HG03571 (cell line): ENCODE measurements around the gene TAF13.
"Not testable (repeated sequence)": the region's sequence is repeated elsewhere in the genome, so short reads cannot be mapped to it uniquely, and the experiment has no call there.

ENCODE experiments used
- ATAC-seq: cut with Tn5 transposase; IDR thresholded peaks from one replicate; pipeline ENCODE4 v1.9.1; 2021; ENCODE audit not compliant: unreplicated experiment

TAF13 gene

DNA sequence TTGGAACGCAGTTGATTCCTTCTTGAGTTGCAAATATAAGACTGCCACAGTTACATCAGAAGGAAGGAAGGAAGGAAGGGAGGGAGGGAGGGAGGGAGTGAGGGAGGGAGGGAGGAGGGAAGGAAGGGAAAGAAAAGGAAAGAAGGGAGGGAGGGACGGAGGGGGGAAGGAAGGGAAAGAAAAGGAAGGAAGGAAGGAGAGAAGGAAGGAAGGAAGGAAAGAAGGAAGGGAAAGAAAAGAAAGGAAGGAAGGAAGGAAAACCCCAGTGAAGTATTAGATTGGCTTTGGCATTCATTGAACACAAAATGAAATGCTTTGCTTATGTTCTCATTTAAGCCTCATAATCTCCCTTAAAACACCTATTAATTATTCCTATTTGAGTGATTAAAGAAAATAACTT is 27.5 kb downstream of the TAF13 start:
- no peak for ATAC-seq

GRCh38 chr1:109047339-109047738 is 28.5 kb downstream of the TAF13 start:
- ATAC-seq: no peak

DNA sequence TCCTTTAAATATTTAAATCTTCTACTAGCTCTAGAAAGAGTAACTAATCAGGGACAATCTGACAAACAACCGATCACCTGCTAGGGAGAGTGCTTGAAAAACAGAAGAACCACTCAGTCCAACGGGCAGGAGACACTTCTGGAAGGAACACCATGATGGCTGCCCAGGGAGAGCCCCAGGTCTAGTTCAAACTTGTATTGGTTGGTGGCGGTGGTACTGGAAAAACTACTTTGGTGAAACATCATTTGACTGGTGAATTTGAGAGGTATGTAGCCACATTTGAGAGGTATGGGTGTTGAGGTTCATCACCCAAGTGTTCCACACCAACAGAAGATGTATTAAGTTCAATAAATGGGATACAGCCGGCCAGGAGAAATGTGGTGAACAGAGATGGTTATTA is 29.1 kb downstream of the TAF13 start:
- ATAC-seq: no peak

GRCh38 chr1:109045595-109045994 is 30.2 kb downstream of the TAF13 start:
- no peak for ATAC-seq

- peak; percentile 96 for ATAC-seq
These were observed 34.0 kb downstream of the TAF13 start, which contains the start of gene WDR47 for GRCh38 chr1:109041621-109042468. WDR47 (minus strand) TSS chr1:109042102; CDS start chr1:109023512, 18,590 bp downstream.

GRCh38 chr1:109040989-109041620 is 34.7 kb downstream of the TAF13 start:
- ATAC-seq: peak; percentile 19

- ATAC-seq: no peak
These were observed 35.2 kb downstream of the TAF13 start for GRCh38 chr1:109040627-109040988.

DNA sequence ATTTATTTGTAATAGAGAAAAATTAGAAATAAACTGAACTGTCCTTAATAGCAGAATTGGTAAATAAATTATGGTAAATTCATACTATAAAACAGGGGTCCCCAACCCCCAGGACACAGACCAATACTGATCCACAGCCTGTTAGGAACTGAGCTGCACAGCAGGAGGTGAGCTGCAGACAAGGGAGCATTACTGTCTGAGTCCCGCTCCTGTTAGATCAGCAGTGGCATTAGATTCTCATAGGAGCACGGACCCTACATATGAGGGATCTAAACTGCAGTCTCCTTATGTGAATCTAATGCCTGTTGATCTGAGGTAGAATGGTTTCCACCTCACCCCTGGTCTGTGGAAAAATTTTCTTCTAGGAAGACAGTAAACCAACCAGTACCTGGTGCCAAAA is 41.4 kb downstream of the TAF13 start:
- ATAC-seq: no peak

DNA sequence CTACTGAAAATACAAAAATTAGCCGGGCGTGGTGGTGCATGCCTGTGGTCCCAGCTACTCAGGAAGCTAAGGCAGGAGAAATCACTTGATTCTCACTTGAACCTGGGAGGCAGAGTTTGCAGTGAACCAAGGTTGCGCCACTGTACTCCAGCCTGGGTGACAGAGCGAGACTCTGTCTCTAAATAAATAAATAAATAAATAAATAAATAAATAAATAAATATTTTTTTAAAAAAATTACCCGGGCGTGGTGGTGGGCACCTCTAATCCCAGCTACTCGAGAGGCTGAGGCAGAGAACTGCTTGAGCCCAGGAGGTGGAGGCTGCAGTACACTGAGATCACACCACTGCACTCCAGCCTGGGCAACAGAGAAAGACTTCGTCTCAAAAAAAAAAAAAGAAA is 46.3 kb downstream of the TAF13 start:
- ATAC-seq: not testable (repeated sequence)

DNA sequence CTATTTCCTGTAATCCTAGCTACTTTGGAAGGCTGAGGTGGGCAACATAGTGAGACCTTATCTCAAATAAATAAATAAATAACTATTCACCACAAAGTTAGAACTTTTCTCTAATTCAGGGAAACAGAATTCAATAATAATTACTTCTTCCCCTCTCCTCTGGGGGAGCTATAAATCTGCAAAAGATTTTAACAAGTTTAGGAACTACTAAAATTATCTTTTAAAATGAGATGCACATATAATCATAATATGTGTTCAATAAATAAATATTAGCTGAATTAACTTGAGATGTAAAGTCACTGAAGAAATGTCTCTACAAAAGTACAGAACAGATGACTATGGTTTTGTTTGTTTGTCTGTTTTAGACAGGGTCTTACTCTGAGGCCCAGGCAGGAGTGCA is 48.0 kb downstream of the TAF13 start:
- ATAC-seq: no peak

GRCh38 chr1:109025694-109026093 is 50.1 kb downstream of the TAF13 start:
- no peak for ATAC-seq

DNA sequence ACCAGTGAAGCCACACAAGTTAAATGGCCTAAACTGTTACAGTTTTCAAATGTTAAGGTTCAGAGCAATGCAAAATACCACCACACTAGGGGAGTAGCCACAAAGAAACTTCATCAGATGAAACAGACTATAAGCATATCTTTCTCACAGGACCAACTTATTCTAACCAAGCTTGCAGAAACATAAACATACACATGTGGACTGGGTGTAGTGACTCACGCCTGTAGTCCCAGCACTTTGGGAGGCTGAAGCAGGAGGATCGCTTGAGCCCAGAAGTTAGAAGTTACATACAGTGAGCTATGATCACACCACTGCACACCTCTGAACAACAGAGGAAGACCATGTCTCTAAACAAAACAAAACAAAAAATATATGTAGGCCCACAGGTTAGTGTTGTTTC is 51.2 kb downstream of the TAF13 start:
- ATAC-seq: no peak

DNA sequence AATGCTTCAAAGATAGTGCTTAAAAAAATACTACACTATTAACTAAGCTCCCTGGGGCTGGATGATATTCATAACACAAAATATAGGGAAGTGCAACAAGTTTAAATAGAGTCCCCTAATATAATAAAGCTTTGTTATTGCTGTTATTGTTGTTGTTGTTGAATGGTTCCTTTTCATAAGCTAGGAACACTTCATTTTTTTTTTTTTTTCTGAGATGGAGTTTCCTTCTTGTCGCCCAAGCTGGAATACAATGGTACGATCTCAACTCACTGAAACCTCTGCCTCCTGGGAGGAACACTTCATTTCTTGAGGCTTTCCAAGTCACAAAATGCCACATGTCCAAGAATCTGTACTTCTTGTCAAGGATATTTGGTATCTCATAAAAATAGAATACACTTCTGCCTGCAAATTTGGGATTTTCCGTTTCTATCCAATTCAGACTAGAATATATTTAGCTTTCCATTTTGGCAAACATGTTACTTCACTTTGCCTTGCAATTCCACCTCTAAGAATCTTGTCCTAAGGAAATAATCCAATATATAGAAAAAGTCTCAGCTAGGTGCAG is 55.0 kb downstream of the TAF13 start:
- ATAC-seq: no peak

GRCh38 chr1:109017719-109018118 is 58.1 kb downstream of the TAF13 start:
- ATAC-seq: not testable (repeated sequence)

- ATAC-seq: no peak
These were observed 58.7 kb downstream of the TAF13 start for GRCh38 chr1:109017134-109017533.
